ENCODE data around the gene SLC37A1. TPM values are rescaled to one million over a fixed set of nuclear protein-coding genes. Genes with fewer than 3 reads are reported as not detected.

The SLC37A1 gene
- total RNA-seq, 1 experiment from 2014 or later = 23.5 TPM

DNA sequence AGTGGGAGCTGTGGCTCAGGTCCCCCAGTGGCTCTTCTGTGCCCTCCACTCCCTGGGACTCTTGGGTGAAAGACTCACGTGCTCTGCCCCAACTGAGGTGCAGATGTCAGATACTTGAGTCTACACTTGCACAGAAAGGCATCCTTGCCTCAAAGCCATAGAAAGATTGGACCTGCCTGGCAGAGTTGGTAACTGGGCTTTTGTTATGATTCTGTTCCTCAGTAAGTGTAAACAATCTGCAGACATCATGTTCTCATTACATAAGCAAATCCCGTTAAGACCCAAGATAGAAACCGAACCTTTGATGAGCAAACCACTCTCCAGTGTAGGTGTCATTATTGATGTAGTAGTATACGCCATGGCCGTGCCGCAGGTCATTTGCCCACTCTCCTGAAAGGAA is 27.6 kb upstream of the SLC37A1 start:
- no peak for TF ChIP-seq CTCF (conservative IDR thresholded peaks at IDR 0.05)
- no peak for TF ChIP-seq EZH2 (IDR thresholded peaks at IDR 0.05; ENCODE audit: low read depth)
- no peak overlapping the region for H2AFZ ChIP-seq
- intact Hi-C loops (cut with micrococcal nuclease; ENCODE audit: unreplicated experiment) = no loop called here
- H3K9me3 ChIP-seq (ENCODE audit: insufficient read depth, low read depth) = no peaks in the 10 kb centered on the region
- no peak for DNase-seq
- H3K27ac ChIP-seq = no peak overlapping the region
- H4K20me1 ChIP-seq (ENCODE audit: insufficient read depth) = no peaks in the 10 kb centered on the region
- H3K4me1 ChIP-seq (replicated peaks; ENCODE audit: insufficient read depth) = peaks cover 9% of the 10 kb centered on the region; the same call in 1 of the 2 replicates
- no peak overlapping the region for H3K4me3 ChIP-seq
- ChIA-PET CTCF (no interaction called here), POLR2A (ENCODE audit: unreplicated experiment) (no interaction called here)
- peaks cover 6% of the 10 kb centered on the region for H3F3A ChIP-seq (ENCODE audit: insufficient read depth, low read depth)
- no peaks in the 10 kb centered on the region for H3K27me3 ChIP-seq (ENCODE audit: insufficient read depth, low read depth)
- H3K79me2 ChIP-seq (ENCODE audit: low read depth) = no peaks in the 10 kb centered on the region
- no TSS peak for BruUV-seq (replicated peaks)
- H3K36me3 ChIP-seq (ENCODE audit: low read depth) = no peaks in the 10 kb centered on the region
- no peak overlapping the region for H3K4me2 ChIP-seq
- H3K9me2 ChIP-seq (ENCODE audit: insufficient read depth) = no peaks in the 10 kb centered on the region

- Histone ChIP-seq H2AFZ (no peak overlapping the region), H3K9me3 (ENCODE audit: insufficient read depth, low read depth) (no peaks in the 10 kb centered on the region), H3F3A (ENCODE audit: insufficient read depth, low read depth) (peaks cover 6% of the 10 kb centered on the region), H3K27ac (no peak overlapping the region), H3K79me2 (ENCODE audit: low read depth) (no peaks in the 10 kb centered on the region), H3K27me3 (ENCODE audit: insufficient read depth, low read depth) (no peaks in the 10 kb centered on the region), H3K4me2 (no peak overlapping the region), H3K4me1 (replicated peaks; ENCODE audit: insufficient read depth) (peaks cover 9% of the 10 kb centered on the region; the same call in 1 of the 2 replicates), H3K4me3 (no peak overlapping the region), H3K9me2 (ENCODE audit: insufficient read depth) (no peaks in the 10 kb centered on the region), H4K20me1 (ENCODE audit: insufficient read depth) (no peaks in the 10 kb centered on the region), H3K36me3 (ENCODE audit: low read depth) (no peaks in the 10 kb centered on the region)
- DNase-seq = no peak
- ChIA-PET CTCF (no interaction called here), POLR2A (ENCODE audit: unreplicated experiment) (no interaction called here)
- TF ChIP-seq EZH2 (IDR thresholded peaks at IDR 0.05; ENCODE audit: low read depth) = no peak
- no peak for TF ChIP-seq CTCF (conservative IDR thresholded peaks at IDR 0.05)
- intact Hi-C loops (cut with micrococcal nuclease; ENCODE audit: unreplicated experiment) = no loop called here
- no TSS peak for BruUV-seq (replicated peaks)
Measured at GRCh38 chr21:42486531-42486930, 27.1 kb upstream of the SLC37A1 start.

GRCh38 chr21:42489006-42489563 is 24.6 kb upstream of the SLC37A1 start:
- Histone ChIP-seq H3K27ac (no peak overlapping the region), H2AFZ (no peak overlapping the region), H3F3A (ENCODE audit: insufficient read depth, low read depth) (no peaks in the 10 kb centered on the region; the same call in 1 of the 2 replicates), H3K4me1 (replicated peaks; ENCODE audit: insufficient read depth) (no peaks in the 10 kb centered on the region), H3K36me3 (ENCODE audit: low read depth) (no peaks in the 10 kb centered on the region), H3K9me2 (ENCODE audit: insufficient read depth) (no peaks in the 10 kb centered on the region), H3K79me2 (ENCODE audit: low read depth) (no peaks in the 10 kb centered on the region), H3K4me3 (no peak overlapping the region), H3K27me3 (ENCODE audit: insufficient read depth, low read depth) (no peaks in the 10 kb centered on the region), H4K20me1 (ENCODE audit: insufficient read depth) (no peaks in the 10 kb centered on the region), H3K9me3 (ENCODE audit: insufficient read depth, low read depth) (no peaks in the 10 kb centered on the region), H3K4me2 (no peak overlapping the region)
- no peak for DNase-seq
- TF ChIP-seq EZH2 (IDR thresholded peaks at IDR 0.05; ENCODE audit: low read depth) (no peak), CTCF (conservative IDR thresholded peaks at IDR 0.05) (no peak)
- intact Hi-C loops (cut with micrococcal nuclease; ENCODE audit: unreplicated experiment) = no loop called here
- no TSS peak for BruUV-seq (replicated peaks)
- POLR2A ChIA-PET (ENCODE audit: unreplicated experiment) = no interaction called here
- CTCF ChIA-PET = no interaction called here
